SKM-1 treated with dmso at 0.1 percent for 144 hours (cell line): ENCODE results near the gene BLCAP.
A peak's percentile ranks its signal among the peaks of the same experiment; 100 is the strongest.
"Not testable (repeated sequence)": the region's sequence is repeated elsewhere in the genome, so short reads cannot be mapped to it uniquely, and the experiment has no call there.

ENCODE experiments used
- DNase-seq: peaks from one replicate; lab custom pipeline; 2025; ENCODE audit not compliant: unreplicated experiment; lab: John Stamatoyannopoulos, UW

The BLCAP gene

GRCh38 chr20:37558306-37558705, 30.6 kb upstream of the BLCAP start:
- DNase-seq = no peak

- DNase-seq = no peak
These were observed 28.9 kb upstream of the BLCAP start for GRCh38 chr20:37556538-37556937.

GRCh38 chr20:37554721-37555298, 27.1 kb upstream of the BLCAP start:
- DNase-seq = not testable (repeated sequence)

- DNase-seq = no peak
These were observed 24.7 kb upstream of the BLCAP start for GRCh38 chr20:37552415-37552814.

GRCh38 chr20:37551660-37552059, 24.0 kb upstream of the BLCAP start:
- DNase-seq = not testable (repeated sequence)

GRCh38 chr20:37550101-37550920, 22.6 kb upstream of the BLCAP start:
- not testable (repeated sequence) for DNase-seq

GRCh38 chr20:37547912-37548311, 20.2 kb upstream of the BLCAP start:
- DNase-seq = no peak

GRCh38 chr20:37545516-37545915, 17.8 kb upstream of the BLCAP start:
- no peak for DNase-seq

GRCh38 chr20:37544386-37544785, 16.7 kb upstream of the BLCAP start:
- no peak for DNase-seq

GRCh38 chr20:37543828-37544227, 16.2 kb upstream of the BLCAP start:
- DNase-seq = peak; percentile 31

GRCh38 chr20:37542281-37542680, 14.6 kb upstream of the BLCAP start:
- DNase-seq = no peak

GRCh38 chr20:37541326-37541725, 13.7 kb upstream of the BLCAP start:
- no peak for DNase-seq

- not testable (repeated sequence) for DNase-seq
These were observed 13.2 kb upstream of the BLCAP start for GRCh38 chr20:37540838-37541237.

GRCh38 chr20:37540001-37540400, 12.3 kb upstream of the BLCAP start:
- no peak for DNase-seq

- DNase-seq = no peak
These were observed 11.7 kb upstream of the BLCAP start for GRCh38 chr20:37539424-37539823.

- DNase-seq = no peak
These were observed 10.3 kb upstream of the BLCAP start for GRCh38 chr20:37538003-37538402.

GRCh38 chr20:37537505-37537904, 9.8 kb upstream of the BLCAP start:
- DNase-seq = no peak

- no peak for DNase-seq
These were observed 7.9 kb upstream of the BLCAP start for GRCh38 chr20:37535443-37536132.

GRCh38 chr20:37534401-37535157, 6.9 kb upstream of the BLCAP start:
- peak; percentile 68 for DNase-seq

GRCh38 chr20:37533154-37533715, 5.6 kb upstream of the BLCAP start:
- no peak for DNase-seq

GRCh38 chr20:37531856-37532255, 4.2 kb upstream of the BLCAP start:
- no peak for DNase-seq
